B cell (primary cell): Measurements from ENCODE around the gene BTBD17. TPM values are rescaled to one million over a fixed set of nuclear protein-coding genes. Genes with fewer than 3 reads are reported as not detected.

Experiments
- ATAC-seq: fragments of 200-7000 bp; cut with Tn5 transposase; one replicate; pipeline ENCODE4 v1.10.0; 2021; ENCODE audit warnings: low read depth, mild to moderate bottlenecking, moderate number of reproducible peaks, moderate library complexity
- CTCF ChIA-PET: fragments of 350-600 bp; sonication (Branson Sonifier 250); formaldehyde crosslinking; loops from one replicate; lab custom pipeline; 2021; ENCODE audit warnings: antibody characterized with exemption, inconsistent platforms; lab: Charles Lee
- POLR2A ChIA-PET: fragments of 350-600 bp; sonication (Branson Sonifier 250); formaldehyde crosslinking; loops from one replicate; lab custom pipeline; 2021; ENCODE audit warnings: antibody characterized with exemption; lab: Charles Lee
- DNase-seq: peaks from one replicate; pipeline ENCODE4 v3.0.0; 2013
- H2AFZ ChIP-seq: 2 replicates; pipeline ENCODE4 v1.6.1; 2012; ENCODE audit warnings: mild to moderate bottlenecking, low read depth, low read length; ENCODE audit not compliant: insufficient read depth, poor library complexity, severe bottlenecking
- H3K27ac ChIP-seq, 2 donors: 1 replicate in 1 of 2; 2 replicates in 1 of 2; pipeline ENCODE4 v1.5.1; 2012 to 2013; ENCODE audit warnings: low read length in 2 of 2, mild to moderate bottlenecking in 2 of 2, moderate library complexity in 1 of 2
- H3K27me3 ChIP-seq, 4 experiments: fragments of 200-600 bp in 1 of 4; sonication (generic) in 1 of 4; replicated peaks in 1 of 4; 1 replicate in 2 of 4; 2 replicates in 2 of 4; pipeline versions ENCODE4 v1.6.1 to v1.7.0; 2013 to 2016; ENCODE audit warnings: low read length in 3 of 4, mild to moderate bottlenecking in 2 of 4, mixed read lengths in 1 of 4, moderate library complexity in 1 of 4; ENCODE audit not compliant: insufficient read depth in 4 of 4, control insufficient read depth in 3 of 4; ENCODE audit errors: control extremely low read depth in 1 of 4
- H3K36me3 ChIP-seq, 2 experiments: replicated peaks in 1 of 2; 1 replicate in 1 of 2; 2 replicates in 1 of 2; pipeline versions ENCODE4 v1.6.1 to v1.7.1; 2013; ENCODE audit warnings: low read length in 1 of 2; ENCODE audit not compliant: insufficient read depth in 2 of 2, control insufficient read depth in 1 of 2; ENCODE audit errors: control extremely low read depth in 1 of 2, extremely low read depth in 1 of 2
- H3K4me1 ChIP-seq, 2 donors: fragments of 200-600 bp in 1 of 2; sonication (generic) in 1 of 2; 1 replicate in 1 of 2; 2 replicates in 1 of 2; pipeline versions ENCODE4 v1.5.1 to v1.6.1; 2013 to 2017; ENCODE audit warnings: low read length in 2 of 2; ENCODE audit not compliant: control insufficient read depth in 2 of 2, insufficient read depth in 2 of 2
- H3K4me2 ChIP-seq: replicated peaks from 2 replicates; pipeline ENCODE3; 2012; ENCODE audit warnings: mild to moderate bottlenecking, low read depth, low read length; ENCODE audit not compliant: poor library complexity, severe bottlenecking
- H3K4me3 ChIP-seq, 5 experiments: fragments of 200-600 bp in 1 of 5; sonication (generic) in 1 of 5; 1 replicate in 3 of 5; 2 replicates in 2 of 5; pipeline versions ENCODE4 v1.5.1 to v1.7.0; 2011 to 2016; ENCODE audit warnings: low read length in 4 of 5, mild to moderate bottlenecking in 4 of 5, low read depth in 2 of 5, control low read depth in 1 of 5, moderate library complexity in 1 of 5; ENCODE audit not compliant: insufficient read depth in 1 of 5; ENCODE audit errors: control extremely low read depth in 1 of 5, extremely low read depth in 1 of 5
- H3K79me2 ChIP-seq: fragments of 200-600 bp; sonication (generic); one replicate; pipeline ENCODE4 v1.6.0; 2016; ENCODE audit warnings: low read length; ENCODE audit not compliant: control insufficient read depth, insufficient read depth
- H3K9ac ChIP-seq: fragments of 200-600 bp; sonication (generic); 2 replicates; pipeline ENCODE4 v1.6.1; 2017; ENCODE audit warnings: mild to moderate bottlenecking, low read length, moderate library complexity
- H3K9me3 ChIP-seq, 3 donors: one replicate each; pipeline versions ENCODE4 v1.6.1 to v1.7.1; 2013; ENCODE audit warnings: low read length in 2 of 3; ENCODE audit not compliant: control insufficient read depth in 2 of 3, insufficient read depth in 1 of 3; ENCODE audit errors: control extremely low read depth in 1 of 3
- H4K20me1 ChIP-seq: 2 replicates; pipeline ENCODE4 v1.6.0; 2012; ENCODE audit warnings: mild to moderate bottlenecking, low read length; ENCODE audit not compliant: insufficient read depth, control insufficient read depth, poor library complexity, severe bottlenecking
- H3K27ac Mint-ChIP-seq: one replicate; pipeline ENCODE4 v1.8.0; 2021; ENCODE audit warnings: mixed read lengths
- H3K27me3 Mint-ChIP-seq: one replicate; pipeline ENCODE4 v1.8.0; 2021; ENCODE audit warnings: mixed read lengths
- H3K4me1 Mint-ChIP-seq: one replicate; pipeline ENCODE4 v1.8.0; 2021; ENCODE audit warnings: mixed read lengths
- H3K4me3 Mint-ChIP-seq: one replicate; pipeline ENCODE4 v1.8.0; 2021; ENCODE audit warnings: mixed read lengths
- H3K9me3 Mint-ChIP-seq: one replicate; pipeline ENCODE4 v1.8.0; 2022; ENCODE audit warnings: mixed read lengths; ENCODE audit not compliant: insufficient read depth
- EZH2 ChIP-seq: IDR thresholded peaks from 2 replicates; pipeline ENCODE4 v1.6.1; 2012; ENCODE audit warnings: borderline replicate concordance, low read depth, mild to moderate bottlenecking, moderate library complexity, low read length; ENCODE audit not compliant: insufficient read depth, poor library complexity, severe bottlenecking
- WGBS: methylation state at CpG from one replicate; pipeline ENCODE4 v1.1.5; 2013; ENCODE audit warnings: missing lambda C conversion rate; ENCODE audit not compliant: insufficient coverage; 5-methylcytosine and 5-hydroxymethylcytosine counted together
- intact Hi-C: fragments of 100-400 bp; cut with micrococcal nuclease; formaldehyde crosslinking; loops from one replicate; pipeline ENCODE4 v1.10.0; 2022
- polyA plus RNA-seq: library from polyadenylated mRNA; depleted of rRNA; stranded (reverse); fragments of >200 nt; gene quantifications from 2 replicates; pipeline ENCODE4 v1.2.3, GENCODE V29; 2012
- total RNA-seq, 2 donors: library from RNA; stranded (reverse); fragments of 120-200 nt in 1 of 2; gene quantifications; 1 replicate in 1 of 2; 2 replicates in 1 of 2; pipeline versions ENCODE4 v1.2.3 to v1.2.4, GENCODE V29; 2013 to 2022
- TF ChIP-seq, protein P1 (sequence below): fragments of 200-600 bp; IDR thresholded peaks from one replicate; pipeline ENCODE4 v1.8.0; 2022; ENCODE audit warnings: antibody characterized with exemption, mild to moderate bottlenecking

Gene BTBD17
- total and polyA plus RNA-seq, 2 donors (not counting 1 experiment from before 2014, with no cell fraction given) = not detected

DNA sequence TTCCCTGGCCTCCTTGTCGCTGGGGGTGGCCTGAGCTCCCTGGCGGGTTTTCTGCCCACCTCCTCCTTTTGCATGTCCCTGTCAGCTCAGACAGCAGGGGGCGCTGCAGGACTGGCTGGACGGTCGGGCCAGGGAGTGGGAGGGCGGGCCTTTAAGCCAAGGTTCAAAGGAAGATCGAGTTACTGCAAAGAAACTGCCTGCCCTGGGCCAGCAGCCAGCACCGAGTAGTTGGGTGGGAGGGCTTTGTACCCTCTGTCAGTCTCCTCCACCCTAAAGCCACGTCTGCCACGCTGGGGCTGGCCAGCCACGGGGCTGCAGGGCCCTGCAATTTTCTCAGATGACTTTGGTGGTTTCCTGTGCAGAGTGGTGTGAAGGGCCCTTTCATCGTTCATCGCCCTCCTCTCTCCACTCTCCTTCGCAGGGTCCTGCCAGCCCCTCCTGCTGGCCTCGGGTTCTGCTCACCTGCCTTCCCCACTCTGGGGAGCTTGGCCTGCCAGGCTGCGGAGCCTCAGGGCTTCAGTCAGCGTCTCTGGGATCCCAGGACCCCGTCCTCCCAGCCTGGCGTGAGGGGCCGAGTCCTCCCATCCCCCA is 17.9 kb upstream of the BTBD17 start:
- no peak overlapping the region for H3K4me3 ChIP-seq
- intact Hi-C loops = loop anchor here (1.0 kb wide), 1 partner anchor 78 kb away; no protein-coding TSS in a partner anchor
- H3K9me3 ChIP-seq = no peaks in the 10 kb centered on the region
- no peaks in the 10 kb centered on the region for H4K20me1 ChIP-seq
- Mint-ChIP-seq H3K27ac (no peak overlapping the region), H3K4me3 (no peak overlapping the region), H3K27me3 (peaks cover 19% of the 10 kb centered on the region), H3K4me1 (no peaks in the 10 kb centered on the region), H3K9me3 (no peaks in the 10 kb centered on the region)
- ChIA-PET CTCF (interaction anchor here (0.7 to 4.9 kb wide), 29 partner anchors 8 to 486 kb away, joined by 3 to 95 read pairs (median 4); partner anchors contain the start of genes CD300LB, GPR142 and RAB37), POLR2A (interaction anchor here (0.6 to 1.0 kb wide), 2 partner anchors 75 to 78 kb away, joined by 3 to 5 read pairs; no protein-coding TSS in a partner anchor)
- no peaks in the 10 kb centered on the region for H3K79me2 ChIP-seq
- DNase-seq = peak; percentile 83
- H3K27ac ChIP-seq = no peak overlapping the region
- H3K36me3 ChIP-seq = no peaks in the 10 kb centered on the region
- 9% methylated on average over 14 of the region's 20 CpGs for WGBS
- peaks cover 5 to 9% of the 10 kb centered on the region in 2 donors for H3K4me1 ChIP-seq
- peak overlapping the region; percentile 30 for H2AFZ ChIP-seq
- H3K4me2 ChIP-seq = peak overlapping the region; percentile 51
- ATAC-seq = peak; percentile 73
- H3K27me3 ChIP-seq = peaks cover 0 to 15% (median 3%) of the 10 kb centered on the region in 4 experiments
- no peak overlapping the region for H3K9ac ChIP-seq
- TF ChIP-seq, protein P1, sequence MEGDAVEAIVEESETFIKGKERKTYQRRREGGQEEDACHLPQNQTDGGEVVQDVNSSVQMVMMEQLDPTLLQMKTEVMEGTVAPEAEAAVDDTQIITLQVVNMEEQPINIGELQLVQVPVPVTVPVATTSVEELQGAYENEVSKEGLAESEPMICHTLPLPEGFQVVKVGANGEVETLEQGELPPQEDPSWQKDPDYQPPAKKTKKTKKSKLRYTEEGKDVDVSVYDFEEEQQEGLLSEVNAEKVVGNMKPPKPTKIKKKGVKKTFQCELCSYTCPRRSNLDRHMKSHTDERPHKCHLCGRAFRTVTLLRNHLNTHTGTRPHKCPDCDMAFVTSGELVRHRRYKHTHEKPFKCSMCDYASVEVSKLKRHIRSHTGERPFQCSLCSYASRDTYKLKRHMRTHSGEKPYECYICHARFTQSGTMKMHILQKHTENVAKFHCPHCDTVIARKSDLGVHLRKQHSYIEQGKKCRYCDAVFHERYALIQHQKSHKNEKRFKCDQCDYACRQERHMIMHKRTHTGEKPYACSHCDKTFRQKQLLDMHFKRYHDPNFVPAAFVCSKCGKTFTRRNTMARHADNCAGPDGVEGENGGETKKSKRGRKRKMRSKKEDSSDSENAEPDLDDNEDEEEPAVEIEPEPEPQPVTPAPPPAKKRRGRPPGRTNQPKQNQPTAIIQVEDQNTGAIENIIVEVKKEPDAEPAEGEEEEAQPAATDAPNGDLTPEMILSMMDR = peak; percentile 76
- no peak for TF ChIP-seq EZH2

- Mint-ChIP-seq H3K27ac (no peak overlapping the region), H3K4me1 (no peaks in the 10 kb centered on the region), H3K9me3 (no peaks in the 10 kb centered on the region), H3K4me3 (no peak overlapping the region), H3K27me3 (peaks cover 15% of the 10 kb centered on the region)
- DNase-seq (no peak), ATAC-seq (no peak)
- no peaks in the 10 kb centered on the region for H4K20me1 ChIP-seq
- 100% methylated on average over 2 of the region's 3 CpGs for WGBS
- H3K79me2 ChIP-seq = no peaks in the 10 kb centered on the region
- no peak for TF ChIP-seq EZH2
- TF ChIP-seq, protein P1 = no peak
- ChIA-PET POLR2A (no interaction called here), CTCF (interaction anchor here (1.1 to 2.3 kb wide), 2 partner anchors 82 to 158 kb away, joined by 5 to 6 read pairs; no protein-coding TSS in a partner anchor)
- H3K27ac ChIP-seq = no peak overlapping the region
- no peak overlapping the region for H3K9ac ChIP-seq
- no peak overlapping the region for H2AFZ ChIP-seq
- peaks cover 0 to 23% (median 4%) of the 10 kb centered on the region in 4 experiments for H3K27me3 ChIP-seq
- peaks cover 4 to 8% of the 10 kb centered on the region in 2 donors for H3K4me1 ChIP-seq
- H3K4me3 ChIP-seq = no peak overlapping the region
- no peaks in the 10 kb centered on the region for H3K9me3 ChIP-seq
- no peaks in the 10 kb centered on the region for H3K36me3 ChIP-seq
- intact Hi-C loops = no loop called here
- no peak overlapping the region for H3K4me2 ChIP-seq
These were observed 13.2 kb upstream of the BTBD17 start for GRCh38 chr17:74374858-74375257.
